ENCODE results near the gene BRD7.
A peak's percentile ranks its signal among the peaks of the same experiment; 100 is the strongest.

Gene BRD7

GRCh38 chr16:50315346-50315997, 53.3 kb downstream of the BRD7 start:
- Histone ChIP-seq H3K9ac (ENCODE audit: low read length) (no peak overlapping the region), H3K27me3 (replicated peaks; ENCODE audit: control insufficient read depth, insufficient read depth, low read length) (no peaks in the 10 kb centered on the region), H3K4me1 (ENCODE audit: control insufficient read depth, insufficient read depth, low read length) (peaks cover 7% of the 10 kb centered on the region), H3K4me3 (ENCODE audit: low read length) (no peak overlapping the region), H3K36me3 (ENCODE audit: control insufficient read depth, insufficient read depth, low read length, severe bottlenecking) (peaks cover 59% of the 10 kb centered on the region), H3K9me3 (ENCODE audit: control insufficient read depth, low read length) (no peaks in the 10 kb centered on the region)
- no peak for DNase-seq (ENCODE audit: low read depth)

GRCh38 chr16:50314665-50315064, 54.1 kb downstream of the BRD7 start:
- Histone ChIP-seq H3K27me3 (replicated peaks; ENCODE audit: control insufficient read depth, insufficient read depth, low read length) (no peaks in the 10 kb centered on the region), H3K4me1 (ENCODE audit: control insufficient read depth, insufficient read depth, low read length) (peaks cover 12% of the 10 kb centered on the region), H3K36me3 (ENCODE audit: control insufficient read depth, insufficient read depth, low read length, severe bottlenecking) (peaks cover 50% of the 10 kb centered on the region), H3K4me3 (ENCODE audit: low read length) (no peak overlapping the region), H3K9ac (ENCODE audit: low read length) (no peak overlapping the region), H3K9me3 (ENCODE audit: control insufficient read depth, low read length) (no peaks in the 10 kb centered on the region)
- DNase-seq (ENCODE audit: low read depth), result no peak

- no peaks in the 10 kb centered on the region for H3K27me3 ChIP-seq (replicated peaks; ENCODE audit: control insufficient read depth, insufficient read depth, low read length)
- peaks cover 42% of the 10 kb centered on the region for H3K36me3 ChIP-seq (ENCODE audit: control insufficient read depth, insufficient read depth, low read length, severe bottlenecking)
- no peaks in the 10 kb centered on the region for H3K9me3 ChIP-seq (ENCODE audit: control insufficient read depth, low read length)
- DNase-seq (ENCODE audit: low read depth), result no peak
- peak overlapping the region; percentile 15 for H3K9ac ChIP-seq (ENCODE audit: low read length)
- no peak overlapping the region for H3K4me3 ChIP-seq (ENCODE audit: low read length)
- peaks cover 15% of the 10 kb centered on the region for H3K4me1 ChIP-seq (ENCODE audit: control insufficient read depth, insufficient read depth, low read length)
These were observed 55.0 kb downstream of the BRD7 start for GRCh38 chr16:50313596-50314478.

- H3K36me3 ChIP-seq (ENCODE audit: control insufficient read depth, insufficient read depth, low read length, severe bottlenecking), result peaks cover 32% of the 10 kb centered on the region
- H3K9ac ChIP-seq (ENCODE audit: low read length), result no peak overlapping the region
- H3K27me3 ChIP-seq (replicated peaks; ENCODE audit: control insufficient read depth, insufficient read depth, low read length), result no peaks in the 10 kb centered on the region
- no peaks in the 10 kb centered on the region for H3K9me3 ChIP-seq (ENCODE audit: control insufficient read depth, low read length)
- no peak for DNase-seq (ENCODE audit: low read depth)
- no peak overlapping the region for H3K4me3 ChIP-seq (ENCODE audit: low read length)
- peaks cover 18% of the 10 kb centered on the region for H3K4me1 ChIP-seq (ENCODE audit: control insufficient read depth, insufficient read depth, low read length)
These were observed 56.8 kb downstream of the BRD7 start for GRCh38 chr16:50311891-50312501.

GRCh38 chr16:50311134-50311528, 57.7 kb downstream of the BRD7 start:
- Histone ChIP-seq H3K4me3 (ENCODE audit: low read length) (no peak overlapping the region), H3K27me3 (replicated peaks; ENCODE audit: control insufficient read depth, insufficient read depth, low read length) (no peaks in the 10 kb centered on the region)
- DNase-seq (ENCODE audit: low read depth), result no peak

GRCh38 chr16:50310308-50311133, 58.3 kb downstream of the BRD7 start:
- H3K9me3 ChIP-seq (ENCODE audit: control insufficient read depth, low read length), result no peaks in the 10 kb centered on the region
- no peak for DNase-seq (ENCODE audit: low read depth)
- no peak overlapping the region for H3K9ac ChIP-seq (ENCODE audit: low read length)
- no peaks in the 10 kb centered on the region for H3K27me3 ChIP-seq (replicated peaks; ENCODE audit: control insufficient read depth, insufficient read depth, low read length)
- no peak overlapping the region for H3K4me3 ChIP-seq (ENCODE audit: low read length)
- peaks cover 17% of the 10 kb centered on the region for H3K36me3 ChIP-seq (ENCODE audit: control insufficient read depth, insufficient read depth, low read length, severe bottlenecking)
- peaks cover 18% of the 10 kb centered on the region for H3K4me1 ChIP-seq (ENCODE audit: control insufficient read depth, insufficient read depth, low read length)

More at GRCh38 chr16:50311134-50311528, 57.7 kb downstream of the BRD7 start:
- Histone ChIP-seq H3K9me3 (ENCODE audit: control insufficient read depth, low read length) (no peaks in the 10 kb centered on the region), H3K9ac (ENCODE audit: low read length) (no peak overlapping the region), H3K36me3 (ENCODE audit: control insufficient read depth, insufficient read depth, low read length, severe bottlenecking) (peaks cover 23% of the 10 kb centered on the region), H3K4me1 (ENCODE audit: control insufficient read depth, insufficient read depth, low read length) (peaks cover 18% of the 10 kb centered on the region)

DNA sequence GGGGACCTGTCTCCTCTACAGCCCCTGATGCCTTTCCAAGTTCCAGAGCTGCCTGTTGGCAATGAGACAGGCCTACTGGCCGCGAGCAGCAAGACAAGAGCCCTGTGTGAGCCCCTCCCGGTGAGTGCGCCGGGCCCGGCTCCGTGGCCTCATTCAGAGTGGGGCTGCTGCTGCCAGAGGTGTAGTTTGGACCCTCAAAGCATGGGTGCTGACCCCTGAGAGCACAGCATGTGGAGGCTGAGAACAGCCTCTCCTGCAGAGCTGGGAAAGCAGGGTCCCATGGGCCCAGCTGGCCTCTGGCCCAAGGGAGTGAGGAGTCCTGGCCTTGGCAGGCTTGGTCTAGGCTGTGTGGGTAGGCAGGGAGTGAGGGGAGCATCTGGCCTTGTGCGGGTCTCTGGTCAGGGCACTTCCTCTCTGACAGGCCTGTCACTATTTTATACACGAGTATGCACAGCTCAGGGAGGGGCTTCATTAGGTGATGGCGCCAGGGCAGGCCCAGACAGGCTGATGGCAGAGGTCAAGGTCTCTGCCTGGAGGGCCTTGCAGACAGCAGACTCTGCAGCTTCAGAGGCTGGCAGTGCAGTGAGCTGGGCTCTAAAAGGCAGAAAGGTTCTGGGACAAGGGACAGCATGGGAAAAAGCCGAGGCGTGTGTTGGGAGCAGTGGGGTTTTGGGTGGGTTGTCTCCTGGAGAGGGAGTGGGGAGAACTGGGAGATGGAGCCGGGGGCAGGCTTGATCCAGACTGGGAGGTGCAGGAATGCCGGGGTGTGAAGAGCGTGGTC, 59.1 kb downstream of the BRD7 start:
- Histone ChIP-seq H3K36me3 (ENCODE audit: control insufficient read depth, insufficient read depth, low read length, severe bottlenecking) (peaks cover 9% of the 10 kb centered on the region), H3K27me3 (replicated peaks; ENCODE audit: control insufficient read depth, insufficient read depth, low read length) (no peaks in the 10 kb centered on the region), H3K4me1 (ENCODE audit: control insufficient read depth, insufficient read depth, low read length) (peaks cover 18% of the 10 kb centered on the region), H3K4me3 (ENCODE audit: low read length) (no peak overlapping the region), H3K9ac (ENCODE audit: low read length) (no peak overlapping the region), H3K9me3 (ENCODE audit: control insufficient read depth, low read length) (no peaks in the 10 kb centered on the region)
- DNase-seq (ENCODE audit: low read depth), result no peak

DNA sequence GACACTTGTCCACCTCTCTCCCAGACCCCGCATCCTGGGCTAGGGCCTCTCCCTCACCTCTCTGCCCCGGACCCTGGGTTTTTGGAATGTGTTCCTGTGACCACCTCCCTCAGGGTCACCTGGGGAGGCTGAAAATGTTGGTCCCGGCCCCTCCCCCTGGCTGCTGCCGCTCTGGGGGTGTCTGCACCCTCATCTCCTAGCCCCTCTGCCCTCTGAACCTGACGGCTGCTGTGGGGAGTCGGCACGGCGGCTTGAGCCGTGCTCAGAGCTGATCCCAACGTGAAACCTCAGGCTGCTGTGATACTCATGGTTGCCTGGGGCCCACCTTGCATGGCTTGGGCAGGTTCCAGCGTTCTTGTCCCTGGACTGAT, 59.6 kb downstream of the BRD7 start:
- H3K36me3 ChIP-seq (ENCODE audit: control insufficient read depth, insufficient read depth, low read length, severe bottlenecking), result peaks cover 9% of the 10 kb centered on the region
- peaks cover 17% of the 10 kb centered on the region for H3K4me1 ChIP-seq (ENCODE audit: control insufficient read depth, insufficient read depth, low read length)
- no peak overlapping the region for H3K4me3 ChIP-seq (ENCODE audit: low read length)
- no peak overlapping the region for H3K9ac ChIP-seq (ENCODE audit: low read length)
- no peaks in the 10 kb centered on the region for H3K9me3 ChIP-seq (ENCODE audit: control insufficient read depth, low read length)
- H3K27me3 ChIP-seq (replicated peaks; ENCODE audit: control insufficient read depth, insufficient read depth, low read length), result no peaks in the 10 kb centered on the region
- no peak for DNase-seq (ENCODE audit: low read depth)

DNA sequence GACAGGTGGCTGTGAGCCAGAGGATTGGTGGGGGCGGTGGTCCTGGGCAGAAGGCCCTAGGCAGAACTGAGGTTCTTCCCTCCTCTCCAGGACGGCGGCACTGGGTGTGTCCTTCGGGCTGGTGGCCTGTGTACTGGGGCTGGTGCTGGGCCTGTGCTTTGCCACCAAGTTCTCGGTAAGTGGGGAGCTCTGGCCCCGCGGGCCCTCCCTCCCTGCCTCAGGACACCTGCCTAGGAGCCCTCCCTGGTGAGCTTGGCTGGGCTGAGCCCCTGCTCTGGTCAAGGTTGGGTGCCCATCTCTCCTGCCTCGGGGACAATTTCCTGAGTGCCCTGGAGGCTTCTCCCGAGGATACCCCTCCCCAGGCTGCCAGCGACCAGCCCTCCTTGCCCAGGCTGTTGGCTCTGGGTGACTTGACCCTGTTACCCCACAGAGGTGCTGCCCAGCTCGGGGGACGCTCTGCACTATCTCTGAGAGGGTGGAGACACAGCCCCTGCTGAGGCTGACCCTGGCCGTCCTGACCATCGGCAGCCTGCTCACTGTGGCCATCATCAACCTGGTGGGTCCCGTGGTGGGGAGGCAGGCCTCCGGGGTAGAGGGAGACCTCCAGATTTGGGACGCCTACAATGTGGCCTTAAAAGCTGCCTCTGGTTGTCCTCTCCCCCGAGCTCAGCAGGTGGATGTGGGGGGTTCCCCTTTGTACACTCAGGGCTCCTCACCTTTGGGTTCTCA, 60.4 kb downstream of the BRD7 start:
- Histone ChIP-seq H3K27me3 (replicated peaks; ENCODE audit: control insufficient read depth, insufficient read depth, low read length) (no peaks in the 10 kb centered on the region), H3K4me1 (ENCODE audit: control insufficient read depth, insufficient read depth, low read length) (peaks cover 11% of the 10 kb centered on the region), H3K4me3 (ENCODE audit: low read length) (no peak overlapping the region), H3K9ac (ENCODE audit: low read length) (no peak overlapping the region), H3K36me3 (ENCODE audit: control insufficient read depth, insufficient read depth, low read length, severe bottlenecking) (peaks cover 5% of the 10 kb centered on the region), H3K9me3 (ENCODE audit: control insufficient read depth, low read length) (no peaks in the 10 kb centered on the region)
- DNase-seq (ENCODE audit: low read depth), result no peak

- no peak for DNase-seq (ENCODE audit: low read depth)
- no peaks in the 10 kb centered on the region for H3K9me3 ChIP-seq (ENCODE audit: control insufficient read depth, low read length)
These were observed 62.5 kb downstream of the BRD7 start for GRCh38 chr16:50306287-50306686.

More at GRCh38 chr16:50306287-50306686, 62.5 kb downstream of the BRD7 start:
- Histone ChIP-seq H3K36me3 (ENCODE audit: control insufficient read depth, insufficient read depth, low read length, severe bottlenecking) (no peaks in the 10 kb centered on the region), H3K9ac (ENCODE audit: low read length) (no peak overlapping the region), H3K4me3 (ENCODE audit: low read length) (no peak overlapping the region), H3K4me1 (ENCODE audit: control insufficient read depth, insufficient read depth, low read length) (peaks cover 15% of the 10 kb centered on the region), H3K27me3 (replicated peaks; ENCODE audit: control insufficient read depth, insufficient read depth, low read length) (no peaks in the 10 kb centered on the region)

All from adipocyte (in vitro differentiated cells).